GM12872 (cell line): ENCODE data around the gene TDRD6.

Experiments
- TF ChIP-seq, protein P1 (sequence below): IDR thresholded peaks from 3 replicates; pipeline ENCODE4 v1.5.1; 2011; ENCODE audit warnings: low read depth, mild to moderate bottlenecking, low read length, moderate library complexity; ENCODE audit not compliant: insufficient read depth

Gene TDRD6

GRCh38 chr6:46689657-46690056 is 2.0 kb downstream of the TDRD6 start:
- TF ChIP-seq, protein P1, sequence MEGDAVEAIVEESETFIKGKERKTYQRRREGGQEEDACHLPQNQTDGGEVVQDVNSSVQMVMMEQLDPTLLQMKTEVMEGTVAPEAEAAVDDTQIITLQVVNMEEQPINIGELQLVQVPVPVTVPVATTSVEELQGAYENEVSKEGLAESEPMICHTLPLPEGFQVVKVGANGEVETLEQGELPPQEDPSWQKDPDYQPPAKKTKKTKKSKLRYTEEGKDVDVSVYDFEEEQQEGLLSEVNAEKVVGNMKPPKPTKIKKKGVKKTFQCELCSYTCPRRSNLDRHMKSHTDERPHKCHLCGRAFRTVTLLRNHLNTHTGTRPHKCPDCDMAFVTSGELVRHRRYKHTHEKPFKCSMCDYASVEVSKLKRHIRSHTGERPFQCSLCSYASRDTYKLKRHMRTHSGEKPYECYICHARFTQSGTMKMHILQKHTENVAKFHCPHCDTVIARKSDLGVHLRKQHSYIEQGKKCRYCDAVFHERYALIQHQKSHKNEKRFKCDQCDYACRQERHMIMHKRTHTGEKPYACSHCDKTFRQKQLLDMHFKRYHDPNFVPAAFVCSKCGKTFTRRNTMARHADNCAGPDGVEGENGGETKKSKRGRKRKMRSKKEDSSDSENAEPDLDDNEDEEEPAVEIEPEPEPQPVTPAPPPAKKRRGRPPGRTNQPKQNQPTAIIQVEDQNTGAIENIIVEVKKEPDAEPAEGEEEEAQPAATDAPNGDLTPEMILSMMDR: no peak

GRCh38 chr6:46690141-46690755 is 2.6 kb downstream of the TDRD6 start:
- TF ChIP-seq, protein P1: no peak

GRCh38 chr6:46690911-46691451 is 3.3 kb downstream of the TDRD6 start:
- TF ChIP-seq, protein P1: no peak

DNA sequence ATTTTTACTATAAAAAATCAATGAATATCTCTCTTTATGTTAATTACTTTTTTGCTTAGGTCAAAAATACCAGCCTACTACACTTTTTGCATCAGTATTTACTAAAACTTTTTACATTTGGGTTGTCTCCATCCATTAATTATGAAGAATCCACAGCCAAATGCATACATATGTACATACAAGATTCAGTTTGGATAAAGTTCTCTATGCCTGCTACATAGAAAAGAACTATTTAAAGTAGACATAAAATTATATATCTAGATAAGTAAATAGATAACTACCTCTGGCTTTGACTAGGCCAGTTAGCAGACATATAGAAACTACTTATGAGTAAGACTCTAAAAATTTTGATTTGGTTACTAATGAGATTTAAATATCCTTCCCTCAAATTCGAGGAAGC is 12.3 kb downstream of the TDRD6 start:
- TF ChIP-seq, protein P1: no peak

DNA sequence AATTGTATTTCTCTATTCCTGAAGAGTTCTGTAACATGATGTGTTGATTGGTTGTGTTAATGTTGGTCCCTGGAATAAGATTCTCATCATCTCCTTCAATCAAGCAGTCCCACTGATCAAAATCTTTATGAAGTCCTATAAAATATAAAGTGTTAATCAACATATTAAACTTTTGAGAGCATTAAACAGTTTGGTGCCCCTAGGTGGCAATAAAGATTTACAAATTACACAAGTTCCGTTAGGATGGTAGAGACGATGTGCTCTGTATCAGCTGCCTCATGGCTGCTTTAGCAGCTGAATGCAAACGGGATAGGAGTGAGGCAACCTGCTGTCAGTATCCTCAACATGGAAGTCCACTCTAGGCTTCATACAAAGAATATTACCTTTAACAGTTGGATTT is 16.9 kb downstream of the TDRD6 start:
- TF ChIP-seq, protein P1: no peak

- TF ChIP-seq, protein P1: no peak
Observed at GRCh38 chr6:46706464-46706863, 18.8 kb downstream of the TDRD6 start.

DNA sequence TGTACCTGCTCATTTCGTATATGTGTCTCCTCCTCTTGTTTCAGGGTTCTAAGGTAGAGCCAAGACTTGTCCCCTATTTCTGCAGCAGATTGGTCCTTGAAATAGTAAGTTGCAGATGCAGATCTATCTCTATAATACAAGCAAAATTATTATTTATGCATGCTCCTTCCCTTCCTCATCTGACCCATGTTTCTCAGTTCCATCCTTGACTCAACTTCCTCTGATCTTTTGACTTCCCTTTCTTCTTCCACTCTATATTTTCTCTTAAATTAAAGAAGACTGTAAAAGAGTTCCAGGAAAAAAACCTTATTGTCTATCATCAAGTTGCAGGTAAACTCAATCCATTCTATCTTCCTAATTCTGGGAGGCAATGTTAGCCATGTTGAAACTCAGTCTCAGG is 23.8 kb downstream of the TDRD6 start:
- TF ChIP-seq, protein P1: no peak

GRCh38 chr6:46715141-46715540 is 27.5 kb downstream of the TDRD6 start:
- TF ChIP-seq, protein P1: no peak
